Liver (tissue), 9 donors: ENCODE measurements around the gene MACROH2A2. TPM values are rescaled to one million over a fixed set of nuclear protein-coding genes. Genes with fewer than 3 reads are reported as not detected.

Experiments
- DNase-seq: peaks from one replicate; pipeline ENCODE4 v3.0.0-alpha.2; 2017; ENCODE audit warnings: low spot score
- H3K27ac ChIP-seq, 2 donors: one replicate each; pipeline ENCODE4 v1.7.0; 2013; ENCODE audit warnings: inconsistent platforms in 2 of 2, low read length in 2 of 2, control low read depth in 1 of 2, low read depth in 1 of 2, mild to moderate bottlenecking in 1 of 2
- H3K27me3 ChIP-seq, 4 donors: one replicate each; pipeline versions ENCODE4 v1.6.1 to v1.7.0; 2013; ENCODE audit warnings: low read length in 3 of 4, inconsistent platforms in 1 of 4, mild to moderate bottlenecking in 1 of 4, moderate library complexity in 1 of 4; ENCODE audit not compliant: control insufficient read depth in 4 of 4, insufficient read depth in 4 of 4
- H3K36me3 ChIP-seq, 4 donors: one replicate each; pipeline versions ENCODE4 v1.6.1 to v1.7.0; 2013; ENCODE audit warnings: low read length in 3 of 4, mild to moderate bottlenecking in 3 of 4, low read depth in 1 of 4, moderate library complexity in 1 of 4; ENCODE audit not compliant: control insufficient read depth in 4 of 4, insufficient read depth in 3 of 4
- H3K4me1 ChIP-seq, 4 donors: one replicate each; pipeline versions ENCODE4 v1.6.1 to v1.7.0; 2013; ENCODE audit warnings: low read length in 3 of 4, mild to moderate bottlenecking in 3 of 4, moderate library complexity in 1 of 4; ENCODE audit not compliant: control insufficient read depth in 4 of 4, insufficient read depth in 4 of 4
- H3K4me3 ChIP-seq, 3 donors: one replicate each; pipeline versions ENCODE4 v1.6.1 to v1.7.0; 2013; ENCODE audit warnings: low read length in 3 of 3, control low read depth in 1 of 3, low read depth in 1 of 3, mild to moderate bottlenecking in 1 of 3
- H3K9ac ChIP-seq, 2 donors: one replicate each; pipeline ENCODE4 v1.7.0; 2013; ENCODE audit warnings: low read length in 2 of 2, mild to moderate bottlenecking in 2 of 2, moderate library complexity in 2 of 2, control low read depth in 1 of 2, low read depth in 1 of 2
- H3K9me3 ChIP-seq, 4 donors: one replicate each; pipeline versions ENCODE4 v1.6.1 to v1.7.0; 2013; ENCODE audit warnings: low read length in 3 of 4; ENCODE audit not compliant: control insufficient read depth in 4 of 4
- ATF3 ChIP-seq: IDR thresholded peaks from 2 replicates; pipeline ENCODE4 v1.6.1; 2016; ENCODE audit warnings: antibody characterized with exemption
- CTCF ChIP-seq: fragments of 150-350 bp; IDR thresholded peaks from 2 replicates; pipeline ENCODE4 v1.5.1; 2017; ENCODE audit warnings: improper control_type of control experiment, low read depth, low read length; ENCODE audit not compliant: missing input control
- EGR1 ChIP-seq, 2 donors: IDR thresholded peaks; 2 replicates each; pipeline ENCODE4 v1.6.1; 2016 to 2018; ENCODE audit warnings: antibody characterized with exemption in 2 of 2, low read depth in 2 of 2
- FOXA1 ChIP-seq: IDR thresholded peaks from 2 replicates; pipeline ENCODE4 v1.6.1; 2016; ENCODE audit warnings: antibody characterized with exemption
- FOXA2 ChIP-seq: IDR thresholded peaks from 2 replicates; pipeline ENCODE4 v1.6.1; 2016; ENCODE audit warnings: antibody characterized with exemption
- GABPA ChIP-seq, 2 donors: IDR thresholded peaks in 1 of 2; conservative IDR thresholded peaks in 1 of 2; 2 replicates each; pipeline ENCODE4 v1.6.1; 2016; ENCODE audit warnings: antibody characterized with exemption in 2 of 2, mild to moderate bottlenecking in 1 of 2, moderate library complexity in 1 of 2
- HNF4A ChIP-seq, 2 donors: conservative IDR thresholded peaks; 2 replicates each; pipeline ENCODE4 v1.6.1; 2016; ENCODE audit warnings: antibody characterized with exemption in 2 of 2, mild to moderate bottlenecking in 2 of 2
- HNF4G ChIP-seq: IDR thresholded peaks from 2 replicates; pipeline ENCODE4 v1.6.1; 2016; ENCODE audit warnings: antibody characterized with exemption
- JUND ChIP-seq, 2 donors: IDR thresholded peaks; 2 replicates each; pipeline ENCODE4 v1.6.1; 2016; ENCODE audit warnings: antibody characterized with exemption in 2 of 2
- MAX ChIP-seq: IDR thresholded peaks from 2 replicates; pipeline ENCODE4 v1.6.1; 2016; ENCODE audit warnings: antibody characterized with exemption
- RAD21 ChIP-seq, 2 donors: IDR thresholded peaks; 2 replicates each; pipeline ENCODE4 v1.6.1; 2016; ENCODE audit warnings: antibody characterized with exemption in 2 of 2, mild to moderate bottlenecking in 2 of 2
- REST ChIP-seq: IDR thresholded peaks from 2 replicates; pipeline ENCODE4 v1.6.1; 2016; ENCODE audit warnings: antibody characterized with exemption, mild to moderate bottlenecking
- RXRA ChIP-seq, 2 donors: IDR thresholded peaks; 2 replicates each; pipeline ENCODE4 v1.6.1; 2017 to 2018; ENCODE audit warnings: antibody characterized with exemption in 2 of 2, mild to moderate bottlenecking in 1 of 2
- SP1 ChIP-seq: IDR thresholded peaks from 2 replicates; pipeline ENCODE4 v1.6.1; 2018; ENCODE audit warnings: antibody characterized with exemption, mild to moderate bottlenecking
- TAF1 ChIP-seq: conservative IDR thresholded peaks from 2 replicates; pipeline ENCODE4 v1.6.1; 2016; ENCODE audit warnings: antibody characterized with exemption, mild to moderate bottlenecking
- YY1 ChIP-seq: IDR thresholded peaks from 2 replicates; pipeline ENCODE4 v1.6.1; 2016; ENCODE audit warnings: antibody characterized with exemption, mild to moderate bottlenecking
- ZBTB33 ChIP-seq: IDR thresholded peaks from 2 replicates; pipeline ENCODE4 v1.6.1; 2016; ENCODE audit warnings: antibody characterized with exemption
- WGBS: extraction: QIAGEN DNeasy Blood & Tissue Kit; methylation state at CpG from one replicate; pipeline ENCODE4 v1.1.7; 2013; 5-methylcytosine and 5-hydroxymethylcytosine counted together
- polyA plus RNA-seq, 2 donors: library from polyadenylated mRNA; stranded (reverse) in 1 of 2; unstranded in 1 of 2; fragments of 200-250 nt in 1 of 2; fragments of >200 nt in 1 of 2; fragmentation: Nextera tagmentation in 1 of 2; extraction: Ambion mirVana in 1 of 2; gene quantifications; one replicate each; pipeline versions ENCODE4 v1.2.1 to v1.2.3, GENCODE V29; 2013 to 2015
- total RNA-seq, 2 donors: library from RNA; depleted of rRNA; stranded (reverse); fragments of >200 nt; gene quantifications; one replicate each; pipeline ENCODE4 v1.2.3, GENCODE V29; 2014
- donor health status: healthy.
- donor health status: healthy.
- donor health status: healthy.
- donor health status: healthy.
- donor health status: healthy.

MACROH2A2 gene
- total and polyA plus RNA-seq, 4 donors, result 1.2 to 7.2 (median 3.4) TPM

GRCh38 chr10:70112071-70112470 is 59.4 kb downstream of the MACROH2A2 start:
- H3K4me3 ChIP-seq, result no peak overlapping the region
- H3K27ac ChIP-seq, result peak overlapping the region in 1 of 2 donors; percentile 28
- H3K9me3 ChIP-seq, result no peaks in the 10 kb centered on the region
- DNase-seq, result no peak
- 87% methylated on average over 8 of the region's 8 CpGs for WGBS
- peaks cover 0 to 16% (median 5%) of the 10 kb centered on the region in 4 donors for H3K36me3 ChIP-seq
- peaks cover 6 to 24% (median 23%) of the 10 kb centered on the region in 4 donors for H3K4me1 ChIP-seq
- H3K9ac ChIP-seq, result no peak overlapping the region
- H3K27me3 ChIP-seq, result no peaks in the 10 kb centered on the region
- no peak for TF ChIP-seq FOXA2
- TF ChIP-seq TAF1, result no peak
- TF ChIP-seq REST, result no peak
- TF ChIP-seq SP1, result no peak
- no peak for TF ChIP-seq HNF4A (conservative IDR thresholded peaks at IDR 0.05)
- TF ChIP-seq JUND (IDR thresholded peaks at IDR 0.05), result no peak
- TF ChIP-seq MAX, result no peak
- TF ChIP-seq YY1, result no peak
- no peak for TF ChIP-seq CTCF
- no peak for TF ChIP-seq RAD21 (IDR thresholded peaks at IDR 0.05)
- no peak for TF ChIP-seq ATF3
- no peak for TF ChIP-seq EGR1 (IDR thresholded peaks at IDR 0.05; ENCODE audit: low read depth in 2 of 2)
- no peak for TF ChIP-seq ZBTB33

GRCh38 chr10:70114902-70115301 is 62.3 kb downstream of the MACROH2A2 start:
- DNase-seq, result no peak
- Histone ChIP-seq H3K27ac (no peak overlapping the region), H3K4me1 (peaks cover 2 to 10% (median 4%) of the 10 kb centered on the region in 4 donors), H3K36me3 (peaks cover 0 to 27% (median 15%) of the 10 kb centered on the region in 4 donors), H3K9ac (no peak overlapping the region), H3K4me3 (no peak overlapping the region), H3K9me3 (no peaks in the 10 kb centered on the region), H3K27me3 (no peaks in the 10 kb centered on the region)
- 96% methylated on average over 15 of the region's 15 CpGs for WGBS
- TF ChIP-seq ZBTB33 (no peak), SP1 (no peak), RAD21 (IDR thresholded peaks at IDR 0.05) (no peak), MAX (no peak), YY1 (no peak), GABPA (IDR thresholded peaks at IDR 0.05 in 1 of 2, conservative IDR thresholded peaks at IDR 0.05 in 1 of 2) (no peak), HNF4A (conservative IDR thresholded peaks at IDR 0.05) (no peak), JUND (IDR thresholded peaks at IDR 0.05) (no peak), RXRA (IDR thresholded peaks at IDR 0.05) (no peak), HNF4G (no peak), FOXA1 (no peak), CTCF (no peak), ATF3 (no peak), EGR1 (IDR thresholded peaks at IDR 0.05; ENCODE audit: low read depth in 2 of 2) (no peak), TAF1 (no peak), FOXA2 (no peak)
